ENCODE measurements around the gene CHIC2.
A peak's percentile ranks its signal among the peaks of the same experiment; 100 is the strongest.
"Not testable (repeated sequence)": the region's sequence is repeated elsewhere in the genome, so short reads cannot be mapped to it uniquely, and the experiment has no call there.

CHIC2 gene

GRCh38 chr4:54064317-54065111 is at the start of gene CHIC2:
TSS of gene CHIC2 (minus strand) at chr4:54064605. CDS start at chr4:54064300, 305 bp downstream.
- DNase-seq (ENCODE audit: low read depth, low spot score), result peak; percentile 95
- no peak for TF ChIP-seq CTCF (IDR thresholded peaks at IDR 0.05; ENCODE audit: low read depth, low read length)
- H3K4me3 ChIP-seq (ENCODE audit: low read depth, low read length), result peak within 1 kb of the TSS; percentile 93
- in situ Hi-C loops (cut with HindIII; ENCODE audit: low sequenced_read_pairs), result no loop called here

- in situ Hi-C loops (cut with HindIII; ENCODE audit: low sequenced_read_pairs); DNase-seq (ENCODE audit: low read depth, low spot score); H3K4me3 ChIP-seq (ENCODE audit: low read depth, low read length): not testable (repeated sequence)
Observed at GRCh38 chr4:54113206-54113605, 48.8 kb upstream of the CHIC2 start.

GRCh38 chr4:54110019-54110416 is 45.6 kb upstream of the CHIC2 start:
- H3K4me3 ChIP-seq (ENCODE audit: low read depth, low read length), result no peak overlapping the region
- no peak for DNase-seq (ENCODE audit: low read depth, low spot score)
- no peak for TF ChIP-seq CTCF (IDR thresholded peaks at IDR 0.05; ENCODE audit: low read depth, low read length)
- in situ Hi-C loops (cut with HindIII; ENCODE audit: low sequenced_read_pairs), result no loop called here

- no peak for DNase-seq (ENCODE audit: low read depth, low spot score)
- TF ChIP-seq CTCF (IDR thresholded peaks at IDR 0.05; ENCODE audit: low read depth, low read length), result no peak
- in situ Hi-C loops (cut with HindIII; ENCODE audit: low sequenced_read_pairs), result no loop called here
- H3K4me3 ChIP-seq (ENCODE audit: low read depth, low read length), result no peak overlapping the region
Observed at GRCh38 chr4:54109241-54110018, 45.0 kb upstream of the CHIC2 start.

- peak; percentile 31 for TF ChIP-seq CTCF (IDR thresholded peaks at IDR 0.05; ENCODE audit: low read depth, low read length)
- in situ Hi-C loops (cut with HindIII; ENCODE audit: low sequenced_read_pairs), result no loop called here
- no peak for DNase-seq (ENCODE audit: low read depth, low spot score)
- H3K4me3 ChIP-seq (ENCODE audit: low read depth, low read length), result peak overlapping the region; percentile 8
Observed at GRCh38 chr4:54107951-54108748, 43.7 kb upstream of the CHIC2 start.

GRCh38 chr4:54104907-54105306 is 40.5 kb upstream of the CHIC2 start:
- no peak for TF ChIP-seq CTCF (IDR thresholded peaks at IDR 0.05; ENCODE audit: low read depth, low read length)
- in situ Hi-C loops (cut with HindIII; ENCODE audit: low sequenced_read_pairs), result no loop called here
- H3K4me3 ChIP-seq (ENCODE audit: low read depth, low read length), result no peak overlapping the region
- DNase-seq (ENCODE audit: low read depth, low spot score), result no peak
